ENCODE results near the gene B4GALNT3. TPM values are rescaled to one million over a fixed set of nuclear protein-coding genes. Genes with fewer than 3 reads are reported as not detected.

The B4GALNT3 gene
- total RNA-seq, 2 donors from 2014 or later: 19.3 to 29.0 TPM

DNA sequence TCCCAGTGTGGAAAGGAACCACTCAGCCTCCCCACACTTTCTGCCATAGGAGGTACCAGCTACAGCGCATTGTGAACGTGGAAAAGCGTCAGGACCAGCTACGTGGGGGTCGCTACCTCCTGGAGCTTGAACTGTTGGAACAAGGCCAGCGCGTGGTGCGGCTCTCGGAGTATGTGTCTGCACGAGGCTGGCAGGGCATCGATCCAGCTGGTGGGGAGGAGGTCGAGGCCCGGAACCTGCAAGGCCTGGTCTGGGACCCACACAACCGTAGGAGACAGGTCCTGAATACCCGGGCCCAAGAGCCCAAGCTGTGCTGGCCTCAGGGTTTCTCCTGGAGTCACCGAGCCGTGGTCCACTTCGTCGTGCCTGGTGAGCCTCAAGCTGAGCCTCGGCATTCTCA lies 96.8 kb downstream of the B4GALNT3 start:
- Histone ChIP-seq H3K4me1 (peaks cover 0 to 23% of the 10 kb centered on the region in 2 donors), H3K27ac (no peak overlapping the region), H3K27me3 (no peaks in the 10 kb centered on the region), H3K36me3 (peaks cover 5% of the 10 kb centered on the region), H3K4me3 (no peak overlapping the region), H3K9me3 (no peaks in the 10 kb centered on the region)
- TF ChIP-seq, protein P1, sequence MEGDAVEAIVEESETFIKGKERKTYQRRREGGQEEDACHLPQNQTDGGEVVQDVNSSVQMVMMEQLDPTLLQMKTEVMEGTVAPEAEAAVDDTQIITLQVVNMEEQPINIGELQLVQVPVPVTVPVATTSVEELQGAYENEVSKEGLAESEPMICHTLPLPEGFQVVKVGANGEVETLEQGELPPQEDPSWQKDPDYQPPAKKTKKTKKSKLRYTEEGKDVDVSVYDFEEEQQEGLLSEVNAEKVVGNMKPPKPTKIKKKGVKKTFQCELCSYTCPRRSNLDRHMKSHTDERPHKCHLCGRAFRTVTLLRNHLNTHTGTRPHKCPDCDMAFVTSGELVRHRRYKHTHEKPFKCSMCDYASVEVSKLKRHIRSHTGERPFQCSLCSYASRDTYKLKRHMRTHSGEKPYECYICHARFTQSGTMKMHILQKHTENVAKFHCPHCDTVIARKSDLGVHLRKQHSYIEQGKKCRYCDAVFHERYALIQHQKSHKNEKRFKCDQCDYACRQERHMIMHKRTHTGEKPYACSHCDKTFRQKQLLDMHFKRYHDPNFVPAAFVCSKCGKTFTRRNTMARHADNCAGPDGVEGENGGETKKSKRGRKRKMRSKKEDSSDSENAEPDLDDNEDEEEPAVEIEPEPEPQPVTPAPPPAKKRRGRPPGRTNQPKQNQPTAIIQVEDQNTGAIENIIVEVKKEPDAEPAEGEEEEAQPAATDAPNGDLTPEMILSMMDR (IDR thresholded peaks at IDR 0.05): no peak
- DNase-seq (ENCODE audit: low spot score): no peak

GRCh38 chr12:558580-558979 lies 98.8 kb downstream of the B4GALNT3 start:
- H3K27me3 ChIP-seq: no peaks in the 10 kb centered on the region
- TF ChIP-seq, protein P1 (IDR thresholded peaks at IDR 0.05): no peak
- no peak overlapping the region for H3K27ac ChIP-seq
- no peak for DNase-seq (ENCODE audit: low spot score)
- no peaks in the 10 kb centered on the region for H3K9me3 ChIP-seq
- peaks cover 9% of the 10 kb centered on the region for H3K36me3 ChIP-seq
- no peak overlapping the region for H3K4me3 ChIP-seq
- peaks cover 0 to 2% of the 10 kb centered on the region in 2 donors for H3K4me1 ChIP-seq

- TF ChIP-seq, protein P1 (IDR thresholded peaks at IDR 0.05): no peak
- Histone ChIP-seq H3K4me3 (no peak overlapping the region), H3K9me3 (no peaks in the 10 kb centered on the region), H3K36me3 (peaks cover 16% of the 10 kb centered on the region), H3K27me3 (no peaks in the 10 kb centered on the region), H3K4me1 (no peaks in the 10 kb centered on the region), H3K27ac (no peak overlapping the region)
- DNase-seq (ENCODE audit: low spot score): no peak
These were observed 99.6 kb downstream of the B4GALNT3 start for GRCh38 chr12:559208-559905.

DNA sequence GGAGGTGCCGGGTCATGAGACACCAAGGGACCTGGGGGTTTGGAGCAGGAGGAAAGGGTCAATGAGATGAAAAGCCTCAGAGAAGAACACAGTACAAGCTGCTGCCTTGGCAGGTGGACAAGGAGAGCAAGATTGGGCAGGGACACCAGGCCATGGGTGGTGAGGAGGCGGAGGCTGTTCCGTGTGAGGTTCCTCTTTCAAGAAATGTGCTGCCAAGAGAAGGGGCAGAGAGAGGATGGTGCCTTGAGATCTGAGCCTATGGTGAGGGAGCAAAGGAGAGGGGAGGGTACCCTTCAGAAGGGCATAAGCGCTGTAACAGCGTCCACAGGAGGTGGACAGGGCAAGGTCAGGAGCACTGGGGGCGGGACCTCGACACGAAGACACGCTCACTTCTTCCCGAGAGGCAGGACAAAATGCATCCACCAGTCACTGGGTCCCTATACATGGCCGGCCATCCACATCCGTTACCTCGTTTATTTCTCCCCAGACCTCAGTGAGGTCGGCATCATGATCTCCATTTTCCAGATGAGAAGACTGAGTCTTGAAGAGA lies 100.2 kb downstream of the B4GALNT3 start:
- no peak overlapping the region for H3K4me3 ChIP-seq
- no peak for DNase-seq (ENCODE audit: low spot score)
- no peaks in the 10 kb centered on the region for H3K27me3 ChIP-seq
- TF ChIP-seq, protein P1 (IDR thresholded peaks at IDR 0.05): no peak
- H3K9me3 ChIP-seq: no peaks in the 10 kb centered on the region
- H3K4me1 ChIP-seq: no peaks in the 10 kb centered on the region
- no peak overlapping the region for H3K27ac ChIP-seq
- peaks cover 16% of the 10 kb centered on the region for H3K36me3 ChIP-seq

DNA sequence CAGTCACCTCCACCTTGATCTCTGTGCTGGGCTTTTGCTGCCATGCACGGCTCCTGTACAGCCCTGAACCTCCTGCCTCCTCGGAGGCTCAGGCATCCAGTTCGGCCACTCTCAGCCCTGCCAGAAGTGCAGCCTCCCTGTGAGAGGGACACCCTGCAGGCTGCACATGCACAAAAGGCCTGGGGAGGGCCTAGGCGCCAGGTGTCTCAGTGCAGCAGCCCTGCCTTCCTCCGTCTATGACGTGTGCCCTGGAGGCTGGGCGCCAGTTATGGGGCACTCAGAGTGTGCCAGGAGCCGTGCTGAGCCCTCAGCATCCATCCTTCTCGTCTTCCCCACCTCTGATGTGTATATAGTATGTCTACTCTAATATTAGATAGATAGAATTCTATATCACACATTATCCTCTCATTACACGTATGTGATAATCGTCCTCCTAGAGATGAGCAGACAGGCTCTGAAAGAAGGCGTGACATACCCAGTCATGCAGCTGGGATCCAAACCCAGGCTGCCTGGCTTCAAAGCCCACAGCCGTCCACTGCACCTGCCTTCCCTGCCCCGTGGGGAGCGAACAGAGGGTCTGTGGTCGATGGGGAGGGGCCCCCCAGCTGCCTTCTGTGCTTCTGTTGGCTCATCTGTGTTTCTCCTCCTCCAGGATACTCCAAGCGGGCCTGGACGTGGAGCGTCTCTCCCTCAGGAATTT lies 101.1 kb downstream of the B4GALNT3 start:
- no peaks in the 10 kb centered on the region for H3K27me3 ChIP-seq
- no peak for DNase-seq (ENCODE audit: low spot score)
- no peak overlapping the region for H3K27ac ChIP-seq
- H3K36me3 ChIP-seq: peaks cover 16% of the 10 kb centered on the region
- no peaks in the 10 kb centered on the region for H3K4me1 ChIP-seq
- TF ChIP-seq, protein P1 (IDR thresholded peaks at IDR 0.05): no peak
- no peak overlapping the region for H3K4me3 ChIP-seq
- no peaks in the 10 kb centered on the region for H3K9me3 ChIP-seq

Measured in right atrium auricular region (tissue), 2 donors.